T-helper 22 cell (primary cell): ENCODE measurements around the gene PARP2.
"Not testable (repeated sequence)": the region's sequence is repeated elsewhere in the genome, so short reads cannot be mapped to it uniquely, and the experiment has no call there.

Experiments used
- DNase-seq: peaks from one replicate; pipeline ENCODE4 v3.0.0-alpha.2; 2020; ENCODE audit warnings: low read depth

The PARP2 gene

DNA sequence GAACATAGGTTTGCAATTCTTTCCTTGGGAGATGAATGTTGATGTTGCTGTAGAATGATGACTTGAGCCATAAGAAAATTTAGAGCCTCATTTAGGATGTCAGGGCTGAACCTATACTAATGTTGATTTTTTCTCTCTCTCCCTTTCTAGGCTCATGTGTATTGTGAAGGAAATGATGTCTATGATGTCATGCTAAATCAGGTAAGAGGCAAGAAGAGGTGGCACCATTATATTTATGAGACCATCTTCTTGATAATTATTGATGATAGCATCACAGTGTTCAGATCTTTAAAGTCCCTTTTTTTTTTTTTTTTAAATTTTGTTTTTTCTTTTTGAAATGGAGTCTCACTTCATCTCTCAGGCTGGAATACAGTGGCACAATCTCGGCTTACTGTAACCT is 3.3 kb downstream of the PARP2 start:
- DNase-seq = no peak

DNA sequence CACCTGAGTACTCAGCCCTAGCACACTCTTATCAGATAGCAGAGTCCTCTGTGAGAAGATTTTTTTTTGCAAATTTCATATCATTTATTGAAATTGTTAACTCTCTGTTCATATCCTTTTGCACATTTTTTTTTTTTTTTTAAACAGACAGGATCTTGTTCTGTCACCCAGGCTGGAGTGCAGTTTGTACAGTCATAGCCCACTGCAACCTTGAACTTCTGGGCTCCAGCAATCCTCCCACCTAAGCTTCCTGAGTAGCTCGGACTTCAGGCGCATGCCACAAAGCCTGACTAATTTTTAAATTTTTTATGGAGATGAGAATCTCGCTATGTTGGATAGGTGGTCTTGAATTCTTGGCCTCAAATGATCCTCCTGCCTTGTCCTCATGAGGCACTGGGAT is 4.3 kb downstream of the PARP2 start:
- no peak for DNase-seq

DNA sequence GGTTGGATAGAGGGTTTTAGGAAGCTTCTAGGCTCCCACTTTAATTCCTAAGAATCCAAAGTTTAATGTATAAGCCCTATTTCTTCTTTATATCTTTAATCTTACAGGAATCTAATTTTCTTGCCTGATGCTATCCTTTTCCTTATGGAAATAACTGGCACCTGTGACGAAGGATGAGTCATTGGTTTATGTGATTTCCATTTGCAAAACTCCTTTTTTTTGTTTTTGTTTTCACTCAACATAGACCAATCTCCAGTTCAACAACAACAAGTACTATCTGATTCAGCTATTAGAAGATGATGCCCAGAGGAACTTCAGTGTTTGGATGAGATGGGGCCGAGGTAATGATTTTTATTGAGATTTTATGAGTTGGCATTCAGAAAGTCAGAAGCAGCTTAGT is 6.8 kb downstream of the PARP2 start:
- no peak for DNase-seq

DNA sequence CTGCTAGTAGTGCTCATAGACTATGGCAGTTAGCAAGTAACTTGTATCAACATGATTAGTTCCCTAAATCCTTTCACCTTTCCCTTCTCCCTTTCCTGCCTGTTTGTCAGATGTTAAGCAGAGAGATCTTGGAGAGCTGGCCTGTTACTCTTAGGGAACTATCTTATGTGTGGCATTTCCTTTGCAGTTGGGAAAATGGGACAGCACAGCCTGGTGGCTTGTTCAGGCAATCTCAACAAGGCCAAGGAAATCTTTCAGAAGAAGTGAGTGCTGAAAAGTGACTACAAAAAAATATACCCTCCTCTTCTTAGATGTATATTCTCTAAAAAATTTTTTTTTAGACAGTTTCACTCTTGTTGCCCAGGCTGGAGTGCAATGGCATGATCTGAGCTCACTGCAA is 7.4 kb downstream of the PARP2 start:
- no peak for DNase-seq

DNA sequence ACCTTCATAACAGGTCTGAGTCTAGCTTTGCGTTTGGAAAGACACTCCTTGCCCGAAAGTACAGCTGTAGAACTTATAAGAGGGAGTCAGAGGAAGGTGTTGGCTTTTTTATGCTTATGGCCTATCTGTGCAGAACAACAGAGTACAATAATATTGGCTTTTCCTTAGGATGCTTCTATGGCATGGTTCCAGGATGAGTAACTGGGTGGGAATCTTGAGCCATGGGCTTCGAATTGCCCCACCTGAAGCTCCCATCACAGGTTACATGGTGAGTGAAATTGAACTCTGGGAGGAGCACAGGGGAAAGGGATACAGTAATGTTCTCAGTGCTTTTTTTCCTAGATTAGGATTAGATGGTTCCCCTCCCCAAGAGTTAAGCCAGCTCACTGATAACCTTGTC is 13.0 kb downstream of the PARP2 start:
- no peak for DNase-seq

DNA sequence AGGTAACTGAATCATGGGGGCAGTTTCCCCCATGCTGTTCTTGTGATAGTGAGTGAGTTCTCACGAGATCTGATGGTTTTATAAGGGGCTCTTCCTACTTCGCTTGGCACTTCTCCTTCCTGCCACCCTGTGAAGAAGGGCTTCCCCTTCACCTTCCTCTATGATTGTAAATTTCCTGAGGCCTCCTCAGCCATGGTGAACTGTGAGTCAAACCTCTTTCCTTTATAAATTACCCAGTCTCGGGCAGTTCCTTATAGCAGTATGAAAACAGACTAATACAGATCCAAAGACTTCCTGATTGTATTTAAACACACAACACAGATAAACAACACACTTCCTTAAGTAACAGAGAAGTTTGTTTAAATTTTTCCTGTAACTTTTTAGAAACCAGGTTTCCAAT is 15.0 kb downstream of the PARP2 start:
- DNase-seq = not testable (repeated sequence)

DNA sequence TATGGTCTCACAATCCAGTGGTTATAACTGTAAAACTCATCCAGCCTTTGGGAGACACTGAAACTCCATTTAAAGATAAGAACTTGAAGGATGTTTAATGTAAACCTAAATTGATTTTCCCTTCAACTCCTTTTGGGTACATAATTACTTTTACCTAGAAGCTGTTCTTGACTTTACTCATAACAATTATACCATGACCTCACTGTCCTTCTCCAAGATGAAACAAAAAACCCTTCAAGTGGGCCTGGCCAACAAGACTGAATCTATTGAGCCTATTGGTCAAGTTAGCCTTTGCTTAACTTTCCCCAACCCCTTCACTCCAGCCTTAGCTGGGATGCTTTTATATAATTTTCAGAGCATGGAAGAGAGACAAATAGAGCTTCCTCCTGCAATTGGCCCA is 22.5 kb downstream of the PARP2 start:
- no peak for DNase-seq

DNA sequence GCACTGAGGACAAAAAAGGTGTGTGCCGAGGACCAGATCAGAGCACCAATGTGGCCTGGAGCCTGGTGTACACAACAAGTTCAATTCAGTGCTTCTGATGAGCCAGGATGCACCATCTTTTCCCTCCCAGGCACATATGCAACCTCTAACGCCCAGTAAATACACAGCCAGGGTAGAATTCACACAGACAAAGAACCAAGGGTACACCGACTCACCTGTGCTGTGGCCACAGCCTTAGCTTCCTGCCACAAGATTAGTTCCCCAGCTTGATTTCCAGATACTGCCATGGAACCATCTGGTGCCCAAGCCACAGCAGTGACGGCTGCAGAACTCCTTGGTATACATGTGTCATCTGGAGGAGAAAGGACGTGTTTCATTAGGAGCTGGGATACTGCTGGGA is 29.4 kb downstream of the PARP2 start:
- DNase-seq = no peak

DNA sequence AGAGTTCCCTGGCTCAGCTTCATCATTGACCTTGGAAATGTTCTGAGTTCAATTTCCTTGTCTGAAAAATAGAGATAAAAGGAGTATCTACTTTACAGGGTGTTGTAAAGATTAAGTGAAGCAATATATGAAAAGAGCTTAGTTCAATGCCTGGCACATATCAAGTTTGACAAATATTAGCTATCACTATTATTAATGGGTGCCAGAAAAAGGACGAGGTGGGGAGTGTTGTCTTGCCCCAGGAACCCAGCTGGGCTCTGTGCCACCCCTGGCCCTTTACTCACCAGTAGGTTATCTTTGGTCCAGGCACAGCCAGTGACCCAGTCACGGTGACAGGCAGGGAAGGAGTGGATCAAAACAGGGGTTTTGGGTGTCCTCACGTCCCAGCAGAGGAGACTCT is 32.0 kb downstream of the PARP2 start:
- DNase-seq = no peak

DNA sequence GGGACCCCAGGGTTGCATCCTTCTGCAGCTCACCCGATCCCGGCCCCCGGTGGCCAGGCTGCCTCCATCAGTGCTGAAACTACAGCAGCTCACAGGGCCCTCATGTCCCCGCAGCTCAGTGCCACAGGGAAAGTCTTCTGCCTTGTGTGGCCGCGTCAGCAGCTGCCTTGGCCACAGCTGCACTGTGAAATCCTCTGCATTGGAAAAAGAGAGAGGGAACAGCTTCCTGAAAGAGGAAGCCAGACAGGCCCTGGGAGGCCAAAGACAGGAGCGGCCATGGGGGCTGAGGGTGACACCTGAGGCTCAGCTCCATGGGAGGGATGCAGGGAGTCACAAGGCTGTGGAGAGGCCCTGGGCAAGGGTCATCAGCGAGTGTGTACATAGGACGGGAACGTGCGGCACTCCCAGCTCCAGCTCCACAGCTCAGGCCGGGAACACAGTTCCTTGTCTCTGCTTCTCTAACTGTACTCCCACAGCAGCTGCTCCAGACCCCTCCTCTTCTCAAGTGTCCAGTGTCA is 32.7 kb downstream of the PARP2 start:
- DNase-seq = no peak

DNA sequence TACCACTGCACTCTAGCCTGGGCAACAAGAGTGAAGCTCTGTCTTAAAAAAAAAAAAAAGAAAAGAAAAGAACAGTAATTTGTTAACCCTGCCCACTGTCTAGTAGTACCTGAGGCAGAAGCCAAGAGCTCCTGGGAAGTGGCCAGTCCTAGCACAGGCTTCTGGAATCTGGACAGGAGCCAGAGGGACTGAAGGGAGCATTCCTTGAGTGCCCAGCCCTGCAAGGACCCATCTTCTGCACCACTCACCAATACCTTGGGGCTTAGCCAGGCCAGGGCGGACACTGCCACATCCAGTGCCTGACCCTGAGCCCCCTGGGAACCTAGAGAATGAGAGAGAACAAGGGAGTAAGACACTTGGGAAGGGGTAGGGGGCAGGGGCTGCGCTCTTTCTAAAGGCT is 33.7 kb downstream of the PARP2 start:
- DNase-seq = no peak

DNA sequence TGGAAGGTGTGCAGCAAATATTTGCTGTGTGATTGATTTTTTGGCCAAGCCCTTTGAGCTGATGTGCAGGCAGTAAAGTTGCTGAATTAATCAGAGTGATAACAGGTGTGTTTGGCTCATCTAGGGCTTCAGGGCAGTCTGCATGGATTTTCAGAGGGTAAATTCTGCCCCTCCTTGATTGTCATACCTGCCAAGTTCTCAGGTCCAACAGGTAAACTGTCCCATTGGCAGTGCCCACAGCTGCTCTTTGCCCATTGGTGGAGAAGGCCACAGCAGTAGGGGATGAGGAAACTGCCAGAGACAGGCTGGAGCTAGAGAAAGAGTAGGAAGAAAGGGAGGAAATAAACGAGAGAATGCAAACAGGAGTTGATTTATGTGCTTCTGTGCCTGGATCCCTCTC is 36.3 kb downstream of the PARP2 start:
- DNase-seq = no peak

DNA sequence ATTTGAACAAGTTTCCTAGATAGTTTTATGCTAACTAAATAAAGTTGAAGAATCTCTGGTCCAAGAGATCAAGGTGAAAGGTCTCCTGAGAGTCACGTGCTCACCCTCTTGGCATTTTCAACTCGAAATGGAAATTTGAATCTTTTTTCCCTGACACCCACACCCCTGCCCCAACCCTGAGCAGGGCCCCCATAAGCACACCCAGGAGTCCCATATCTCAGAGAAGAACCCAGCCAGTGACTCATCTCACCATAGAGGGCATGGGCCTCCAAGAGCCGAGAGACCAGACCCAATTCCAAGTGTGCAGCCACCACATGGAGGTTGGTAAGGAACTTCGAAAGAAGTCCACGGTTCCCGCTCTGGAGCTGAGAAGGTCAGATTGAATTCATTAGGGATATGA is 37.2 kb downstream of the PARP2 start:
- DNase-seq = no peak

DNA sequence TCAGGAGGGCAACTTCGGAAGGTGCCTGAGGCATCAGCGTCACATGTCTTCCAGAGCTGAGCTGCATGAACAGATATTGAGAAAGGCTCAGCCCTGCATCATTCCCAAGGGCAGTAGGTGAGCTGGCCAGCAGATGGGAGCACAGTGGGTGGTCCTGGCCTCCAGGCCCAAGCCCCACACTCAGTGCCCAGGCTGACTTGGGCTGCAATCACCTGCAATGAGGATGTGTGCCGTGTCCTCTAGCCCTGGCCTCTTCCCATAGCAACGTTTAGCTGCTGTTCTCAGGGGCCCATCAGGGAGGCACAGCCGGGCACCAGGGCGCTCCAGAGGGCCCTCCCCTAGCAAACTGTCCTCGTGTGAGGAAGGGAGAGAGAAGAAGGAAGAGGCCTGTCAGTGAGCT is 37.9 kb downstream of the PARP2 start:
- no peak for DNase-seq

DNA sequence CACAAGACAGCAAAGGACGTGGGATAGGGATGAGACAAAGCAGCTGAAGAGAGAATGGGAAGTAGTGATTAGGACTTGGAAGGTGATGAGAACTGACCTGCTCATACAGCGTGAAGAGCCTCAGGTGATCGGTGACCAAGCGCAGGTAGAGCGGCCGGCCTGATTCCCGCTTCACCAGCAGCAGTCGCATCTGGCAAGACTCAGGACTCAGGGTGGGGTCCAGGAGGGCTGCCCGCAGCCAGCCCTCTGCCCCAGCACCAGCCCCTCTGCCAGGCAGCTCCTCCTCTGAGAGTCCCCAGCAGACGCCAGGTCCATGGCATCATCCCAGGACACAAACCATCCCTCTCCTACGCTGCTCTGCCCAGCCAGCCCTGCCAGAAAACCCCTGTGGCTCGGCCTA is 39.1 kb downstream of the PARP2 start:
- DNase-seq = no peak

DNA sequence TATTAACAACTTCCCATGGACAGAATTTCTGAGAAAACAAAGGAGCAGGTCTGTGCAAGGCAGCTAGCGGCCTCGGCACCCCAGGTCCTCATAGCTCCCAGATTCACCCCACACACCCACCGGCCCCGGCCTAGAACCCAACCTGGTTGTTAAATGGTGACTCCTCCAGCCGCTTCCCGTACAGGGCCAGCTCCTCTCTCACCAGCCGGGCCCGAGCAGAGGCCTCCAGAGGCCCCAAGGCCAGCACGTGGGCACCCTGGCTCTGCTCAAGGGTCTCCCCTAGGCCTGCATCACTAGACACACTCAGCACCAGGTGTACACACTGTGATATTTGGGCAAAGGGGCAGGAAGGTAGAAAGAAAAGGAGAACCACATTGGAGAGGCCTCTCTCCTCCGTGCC is 39.6 kb downstream of the PARP2 start:
- DNase-seq = no peak

DNA sequence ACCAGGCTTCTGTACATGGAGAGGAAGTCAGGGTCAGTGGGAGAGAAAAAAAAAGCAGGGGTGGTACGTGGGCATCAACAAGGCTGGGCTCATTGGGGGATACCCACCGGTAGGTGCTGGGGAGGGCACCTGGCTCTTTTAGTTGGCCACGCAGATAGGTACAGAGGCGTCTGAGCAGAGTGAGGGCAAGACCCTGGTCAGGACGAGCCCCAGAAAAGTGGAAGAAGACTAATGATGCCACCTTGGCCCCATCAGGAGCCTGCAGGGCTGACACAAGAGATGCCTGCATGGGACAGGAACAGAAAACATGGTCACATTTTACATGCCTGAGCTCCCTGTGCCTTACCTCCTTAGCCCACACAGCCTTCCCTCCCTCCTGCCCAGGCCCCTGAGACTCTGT is 40.2 kb downstream of the PARP2 start:
- DNase-seq = no peak

DNA sequence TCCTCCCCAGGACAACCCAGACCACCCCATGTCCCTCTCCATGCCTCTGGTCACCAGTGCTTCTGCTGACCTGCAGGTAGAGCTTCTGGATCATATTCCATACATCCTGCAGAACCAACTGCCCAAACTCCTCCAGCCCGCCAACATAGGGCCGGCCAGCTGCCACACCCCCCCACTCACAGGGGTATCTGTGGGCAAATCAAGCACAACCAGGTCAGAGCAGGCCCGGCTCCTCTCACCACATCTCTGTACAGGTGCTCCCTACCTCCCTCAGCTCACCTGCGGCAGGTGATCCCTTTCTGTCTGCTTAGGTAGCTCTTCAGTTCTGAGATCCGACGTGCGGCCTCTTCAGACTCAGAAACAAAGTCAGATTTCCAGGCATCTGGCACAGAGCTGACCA is 40.9 kb downstream of the PARP2 start:
- DNase-seq = no peak

DNA sequence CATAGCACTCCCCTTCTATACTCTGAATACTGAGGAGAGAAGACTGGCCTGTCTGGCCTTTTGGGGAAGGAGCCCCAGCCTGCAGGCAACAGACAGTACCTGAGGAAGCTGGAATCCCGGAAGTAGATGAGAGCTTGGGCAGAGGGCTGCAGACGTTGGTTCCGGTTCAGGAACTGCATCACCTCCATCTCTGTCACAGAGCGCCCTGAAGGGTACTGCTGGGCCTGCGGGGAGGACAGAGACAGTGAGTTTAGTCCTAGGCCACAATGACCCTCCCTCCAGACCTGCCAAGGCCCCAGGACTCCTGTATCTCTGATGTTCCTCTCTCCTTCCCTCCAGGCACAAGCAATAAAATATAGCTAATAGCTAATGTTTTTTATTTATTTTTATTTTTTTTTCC is 41.5 kb downstream of the PARP2 start:
- DNase-seq = no peak

DNA sequence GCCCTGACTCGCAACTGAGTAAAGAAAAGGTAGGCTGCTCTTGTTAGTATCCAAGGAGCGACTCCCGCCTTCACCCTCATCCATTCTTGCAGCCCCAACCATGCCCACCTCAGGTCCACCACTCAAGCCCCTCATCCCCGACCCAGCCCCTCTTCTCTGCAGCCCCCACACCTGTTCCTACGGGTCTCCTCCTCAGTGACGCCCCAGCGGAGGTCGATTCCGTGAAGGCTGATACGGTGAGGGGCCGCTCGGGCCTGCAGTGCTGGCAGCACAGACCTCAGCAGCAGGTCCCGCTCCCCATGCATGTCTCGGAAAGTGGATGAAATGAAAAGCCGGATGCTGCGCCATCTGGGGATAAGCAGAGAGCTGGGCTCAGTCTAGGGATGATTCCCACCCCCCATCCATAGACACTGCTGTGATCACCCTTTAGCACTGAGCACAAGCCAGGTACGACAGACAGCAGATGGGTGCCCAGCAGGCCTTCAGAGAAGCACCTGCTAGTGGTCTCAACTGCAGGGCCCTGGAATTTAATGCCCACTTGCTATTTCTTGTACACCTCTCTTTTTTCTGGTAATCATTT is 42.9 kb downstream of the PARP2 start:
- no peak for DNase-seq

DNA sequence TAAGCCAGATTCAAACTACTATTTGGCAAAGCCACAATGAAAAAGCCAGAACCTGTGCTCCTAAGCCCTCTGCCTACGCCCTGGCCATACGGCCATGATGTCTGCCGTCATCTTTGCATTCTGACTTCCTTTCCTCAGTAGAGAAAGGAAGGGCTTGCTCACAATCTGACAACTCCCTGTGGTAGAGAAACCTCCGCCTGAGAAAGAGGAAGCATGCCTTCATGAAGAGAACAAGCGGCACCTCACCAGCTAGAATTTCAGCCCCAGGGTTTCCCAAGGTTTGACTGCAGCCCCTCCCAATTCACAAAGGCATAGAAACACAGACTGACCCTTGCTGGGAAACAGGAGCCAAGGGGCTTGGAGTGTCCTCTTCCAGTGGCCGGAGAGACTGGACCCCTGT is 44.1 kb downstream of the PARP2 start:
- DNase-seq = no peak

DNA sequence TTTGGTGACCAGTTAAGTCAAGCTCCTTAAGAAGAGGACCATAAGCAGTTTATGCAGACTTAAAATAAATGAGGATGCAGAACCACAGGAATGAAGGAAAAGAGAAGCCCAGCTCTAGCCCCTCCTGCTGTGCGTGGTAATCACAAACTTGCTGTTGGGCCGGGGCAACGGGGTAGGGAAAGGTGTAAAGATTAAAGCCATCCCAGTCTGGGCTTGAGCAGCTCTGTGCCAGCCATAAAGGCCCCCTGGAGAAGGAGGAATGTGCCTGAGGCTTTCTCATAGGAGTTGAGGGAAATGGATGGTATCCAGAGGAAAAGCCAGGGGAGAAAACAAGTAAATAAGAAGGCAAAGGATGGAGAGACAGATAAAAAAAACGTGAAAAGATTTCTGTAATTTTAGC is 44.7 kb downstream of the PARP2 start:
- DNase-seq = no peak

DNA sequence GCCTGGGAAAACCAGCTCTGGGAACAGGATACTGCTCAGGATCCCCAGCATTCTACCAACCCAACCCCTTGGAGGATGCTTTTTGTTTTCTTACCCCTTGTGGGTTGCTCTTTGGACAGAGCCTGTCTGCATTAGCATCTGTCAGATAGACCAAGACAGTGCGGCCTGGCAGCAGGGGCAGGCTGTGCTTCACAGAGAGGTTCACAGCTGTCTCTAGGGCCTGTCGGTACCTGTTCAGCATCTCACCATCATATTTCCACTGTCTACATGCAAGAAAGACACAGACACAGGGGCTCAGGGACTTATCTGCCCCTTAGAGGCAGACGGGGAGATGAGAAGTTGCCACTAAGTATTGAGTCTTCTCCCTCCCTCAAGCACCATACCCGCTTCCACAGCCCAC is 48.1 kb downstream of the PARP2 start:
- no peak for DNase-seq

DNA sequence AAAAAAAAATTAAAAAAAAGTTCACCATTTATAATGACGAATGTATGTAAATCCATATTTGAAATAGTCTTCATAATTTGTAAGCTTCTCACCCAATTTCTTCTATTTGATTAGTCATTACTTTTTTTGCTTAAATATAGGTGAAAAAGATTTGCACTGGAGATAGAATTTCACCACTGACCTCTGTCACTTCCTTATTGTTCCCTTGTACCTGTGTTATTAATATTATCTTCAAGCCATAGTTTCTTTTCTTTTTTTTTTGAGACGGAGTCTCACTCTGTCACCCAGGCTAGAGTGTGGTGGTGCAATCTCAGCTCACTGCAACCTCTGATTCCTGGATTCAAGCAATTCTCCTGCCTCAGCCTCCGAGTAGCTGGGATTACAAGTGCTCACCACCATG is 54.1 kb downstream of the PARP2 start:
- DNase-seq = no peak

DNA sequence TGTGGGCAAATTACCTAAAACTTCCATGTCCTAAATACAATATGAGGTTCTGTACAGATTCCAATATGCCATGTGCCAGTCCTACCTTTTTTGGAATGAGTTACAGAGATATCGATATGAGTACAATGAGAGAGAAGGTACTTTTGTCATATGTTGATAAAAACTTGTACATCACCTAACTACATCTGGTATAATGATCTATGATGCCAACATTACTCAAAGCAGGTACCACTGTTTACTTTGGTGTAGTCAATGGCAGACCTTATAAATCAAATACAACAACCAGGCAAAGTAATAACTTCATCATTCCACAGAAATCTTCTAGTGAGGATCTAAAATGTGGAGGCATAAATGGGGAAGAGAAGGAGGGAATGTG is 57.1 kb downstream of the PARP2 start:
- DNase-seq = no peak
